Keratinocyte (primary cell): ENCODE data around the gene CEP57L1. TPM values are rescaled to one million over a fixed set of nuclear protein-coding genes. Genes with fewer than 3 reads are reported as not detected.

Source experiments
- DNase-seq: peaks from one replicate; pipeline ENCODE4 v3.0.0-alpha.2; 2011; ENCODE audit warnings: low read depth, missing footprints, low spot score
- FAIRE-seq: peaks from 2 replicates; lab custom pipeline; 2011; peaks lifted over from hg19 to GRCh38; lab: Jason Lieb, UNC
- H2AFZ ChIP-seq: 2 replicates; pipeline ENCODE4 v1.6.0; 2012; ENCODE audit warnings: low read length, control low read depth, inconsistent platforms; ENCODE audit not compliant: control insufficient read depth
- H3K27ac ChIP-seq: 2 replicates; pipeline ENCODE4 v1.5.1; 2011; ENCODE audit warnings: low read length; ENCODE audit not compliant: control insufficient read depth, insufficient read depth
- H3K27me3 ChIP-seq: 3 replicates; pipeline ENCODE4 v1.6.0; 2011; ENCODE audit warnings: low read length; ENCODE audit not compliant: control insufficient read depth, insufficient read depth; ENCODE audit errors: extremely low read depth
- H3K36me3 ChIP-seq, 2 experiments: 2 replicates in 1 of 2; 3 replicates in 1 of 2; pipeline ENCODE4 v1.5.1; 2011; ENCODE audit warnings: low read length in 2 of 2, mild to moderate bottlenecking in 1 of 2; ENCODE audit not compliant: control insufficient read depth in 2 of 2, insufficient read depth in 2 of 2; ENCODE audit errors: extremely low read depth in 1 of 2
- H3K4me1 ChIP-seq: 3 replicates; pipeline ENCODE4 v1.5.1; 2011; ENCODE audit warnings: low read length; ENCODE audit not compliant: control insufficient read depth, insufficient read depth; ENCODE audit errors: extremely low read depth
- H3K4me2 ChIP-seq: 3 replicates; pipeline ENCODE4 v1.6.0; 2011; ENCODE audit warnings: low read depth, low read length; ENCODE audit not compliant: control insufficient read depth, insufficient read depth; ENCODE audit errors: extremely low read depth
- H3K4me3 ChIP-seq, 3 experiments: fragments of 200-600 bp in 1 of 3; sonication (generic) in 1 of 3; 2 replicates in 2 of 3; 3 replicates in 1 of 3; pipeline ENCODE4 v1.5.1; 2011 to 2016; ENCODE audit warnings: low read length in 3 of 3, mild to moderate bottlenecking in 3 of 3, control low read depth in 2 of 3, inconsistent platforms in 1 of 3, low read depth in 1 of 3, mixed read lengths in 1 of 3, mixed run types in 1 of 3, moderate library complexity in 1 of 3; ENCODE audit not compliant: control insufficient read depth in 2 of 3, insufficient read depth in 2 of 3; ENCODE audit errors: extremely low read depth in 1 of 3
- H3K79me2 ChIP-seq: 2 replicates; pipeline ENCODE4 v1.6.0; 2012; ENCODE audit warnings: low read length; ENCODE audit not compliant: control insufficient read depth, insufficient read depth
- H3K9ac ChIP-seq: 3 replicates; pipeline ENCODE4 v1.6.0; 2011; ENCODE audit warnings: low read length; ENCODE audit not compliant: control insufficient read depth, insufficient read depth; ENCODE audit errors: extremely low read depth
- H3K9me1 ChIP-seq: 3 replicates; pipeline ENCODE4 v1.6.0; 2011; ENCODE audit warnings: low read length; ENCODE audit not compliant: control insufficient read depth, insufficient read depth; ENCODE audit errors: extremely low read depth
- H3K9me3 ChIP-seq: 2 replicates; pipeline ENCODE4 v1.5.1; 2012; ENCODE audit warnings: low read depth, low read length; ENCODE audit not compliant: control insufficient read depth
- H4K20me1 ChIP-seq: 3 replicates; pipeline ENCODE4 v1.6.0; 2011; ENCODE audit warnings: low read length; ENCODE audit not compliant: control insufficient read depth, insufficient read depth; ENCODE audit errors: extremely low read depth
- EZH2 ChIP-seq: IDR thresholded peaks from one replicate; pipeline ENCODE4 v1.6.1; 2012; ENCODE audit warnings: inconsistent platforms, mild to moderate bottlenecking, low read length, moderate library complexity
- dilution Hi-C: fragments of 300-500 bp; cut with MboI; formaldehyde crosslinking; loops from one replicate; pipeline ENCODE4 v1.7.0; 2020; ENCODE audit warnings: low sequenced_read_pairs; ENCODE audit not compliant: extremely low pct_ligation_motif_present
- polyA plus RNA-seq, 5 experiments: library from polyadenylated mRNA; depleted of rRNA in 3 of 5; stranded (reverse) in 3 of 5; stranded (forward) in 1 of 5; unstranded in 1 of 5; fragments of >200 nt; gene quantifications; 1 replicate in 1 of 5; 2 replicates in 3 of 5; 3 replicates in 1 of 5; pipeline versions ENCODE4 v1.2.1 to v1.2.3, GENCODE V29; 2011 to 2012; ENCODE audit warnings: missing spikeins in 2 of 5, low read depth in 1 of 5, low replicate concordance in 1 of 5
- TF ChIP-seq, protein P1 (sequence below), 3 experiments: IDR thresholded peaks in 1 of 3; conservative IDR thresholded peaks in 1 of 3; optimal IDR thresholded peaks in 1 of 3; 2 replicates in 2 of 3; 3 replicates in 1 of 3; pipeline versions ENCODE3 to v1.5.1; 2011; ENCODE audit warnings: low read length in 3 of 3, mild to moderate bottlenecking in 3 of 3, moderate library complexity in 2 of 3, control low read depth in 1 of 3, inconsistent platforms in 1 of 3; ENCODE audit not compliant: insufficient read depth in 2 of 3; ENCODE audit errors: extremely low read depth in 1 of 3

The CEP57L1 gene
- polyA plus RNA-seq, 1 donor (not counting 4 experiments of a cell fraction or from before 2014, with no cell fraction given): 14.2 TPM

- Histone ChIP-seq H3K79me2 (no peaks in the 10 kb centered on the region), H2AFZ (no peak overlapping the region), H3K4me1 (peaks cover 2% of the 10 kb centered on the region), H3K9me3 (no peaks in the 10 kb centered on the region), H3K4me2 (no peak overlapping the region), H3K36me3 (no peaks in the 10 kb centered on the region), H3K4me3 (no peak overlapping the region), H3K27ac (no peak overlapping the region), H3K9me1 (no peaks in the 10 kb centered on the region), H3K9ac (no peak overlapping the region), H3K27me3 (no peaks in the 10 kb centered on the region), H4K20me1 (no peaks in the 10 kb centered on the region)
- DNase-seq (no peak), FAIRE-seq (no peak)
- dilution Hi-C loops: no loop called here
- TF ChIP-seq, protein P1, sequence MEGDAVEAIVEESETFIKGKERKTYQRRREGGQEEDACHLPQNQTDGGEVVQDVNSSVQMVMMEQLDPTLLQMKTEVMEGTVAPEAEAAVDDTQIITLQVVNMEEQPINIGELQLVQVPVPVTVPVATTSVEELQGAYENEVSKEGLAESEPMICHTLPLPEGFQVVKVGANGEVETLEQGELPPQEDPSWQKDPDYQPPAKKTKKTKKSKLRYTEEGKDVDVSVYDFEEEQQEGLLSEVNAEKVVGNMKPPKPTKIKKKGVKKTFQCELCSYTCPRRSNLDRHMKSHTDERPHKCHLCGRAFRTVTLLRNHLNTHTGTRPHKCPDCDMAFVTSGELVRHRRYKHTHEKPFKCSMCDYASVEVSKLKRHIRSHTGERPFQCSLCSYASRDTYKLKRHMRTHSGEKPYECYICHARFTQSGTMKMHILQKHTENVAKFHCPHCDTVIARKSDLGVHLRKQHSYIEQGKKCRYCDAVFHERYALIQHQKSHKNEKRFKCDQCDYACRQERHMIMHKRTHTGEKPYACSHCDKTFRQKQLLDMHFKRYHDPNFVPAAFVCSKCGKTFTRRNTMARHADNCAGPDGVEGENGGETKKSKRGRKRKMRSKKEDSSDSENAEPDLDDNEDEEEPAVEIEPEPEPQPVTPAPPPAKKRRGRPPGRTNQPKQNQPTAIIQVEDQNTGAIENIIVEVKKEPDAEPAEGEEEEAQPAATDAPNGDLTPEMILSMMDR (optimal IDR thresholded peaks at IDR 0.05 in 1 of 3, IDR thresholded peaks at IDR 0.05 in 1 of 3, conservative IDR thresholded peaks at IDR 0.05 in 1 of 3; ENCODE audit: extremely low read depth in 1 of 3, insufficient read depth in 2 of 3, low read length in 3 of 3): no peak
- TF ChIP-seq EZH2: no peak
Observed at GRCh38 chr6:109202409-109203264, 107.3 kb downstream of the CEP57L1 start.

DNA sequence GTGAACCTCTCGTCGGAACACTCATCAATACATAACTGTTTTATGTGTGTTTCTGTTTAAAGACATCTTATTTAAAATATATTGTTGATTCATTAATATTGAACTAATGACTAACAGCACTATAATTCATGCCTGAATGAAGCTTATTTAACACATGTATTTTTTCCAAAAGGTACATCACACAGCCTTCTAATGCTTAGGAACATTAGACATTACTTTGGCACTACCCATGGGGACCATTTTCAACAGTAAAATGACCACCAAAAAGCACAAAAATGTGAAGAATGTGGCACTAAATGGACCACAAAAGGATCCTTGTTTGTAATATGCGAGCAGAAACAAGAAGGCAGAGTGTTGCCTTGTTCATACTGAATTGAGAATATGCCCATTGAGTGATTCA, 109.2 kb downstream of the CEP57L1 start:
- dilution Hi-C loops: no loop called here
- Histone ChIP-seq H3K36me3 (no peaks in the 10 kb centered on the region), H3K9ac (no peak overlapping the region), H3K4me3 (no peak overlapping the region), H3K9me3 (no peaks in the 10 kb centered on the region), H2AFZ (no peak overlapping the region), H3K4me2 (no peak overlapping the region), H3K79me2 (no peaks in the 10 kb centered on the region), H3K27ac (no peak overlapping the region), H4K20me1 (no peaks in the 10 kb centered on the region), H3K27me3 (no peaks in the 10 kb centered on the region), H3K4me1 (peaks cover 2% of the 10 kb centered on the region), H3K9me1 (no peaks in the 10 kb centered on the region)
- no peak for DNase-seq
- peak; percentile 43 for FAIRE-seq
- no peak for TF ChIP-seq EZH2
- TF ChIP-seq, protein P1 (optimal IDR thresholded peaks at IDR 0.05 in 1 of 3, IDR thresholded peaks at IDR 0.05 in 1 of 3, conservative IDR thresholded peaks at IDR 0.05 in 1 of 3; ENCODE audit: extremely low read depth in 1 of 3, insufficient read depth in 2 of 3, low read length in 3 of 3): no peak
